Measurements from ENCODE around the gene DROSHA.
"Not testable (repeated sequence)": the region's sequence is repeated elsewhere in the genome, so short reads cannot be mapped to it uniquely, and the experiment has no call there.

DROSHA gene

GRCh38 chr5:31531888-31532547, at the start of gene DROSHA, which contains the start of gene C5orf22:
Gene DROSHA, minus strand, starts transcription at chr5:31532093. Its CDS starts 3,034 bp downstream, at chr5:31529059.
Gene C5orf22, plus strand, starts transcription at chr5:31532301. Its CDS starts 92 bp downstream, at chr5:31532393.
- peak; percentile 84 for DNase-seq (ENCODE audit: low spot score)

- no peak for DNase-seq (ENCODE audit: low spot score)
Measured at GRCh38 chr5:31579558-31579957, 47.7 kb upstream of the DROSHA start.

- no peak for DNase-seq (ENCODE audit: low spot score)
Measured at GRCh38 chr5:31577438-31577837, 45.5 kb upstream of the DROSHA start.

GRCh38 chr5:31574772-31575171, 42.9 kb upstream of the DROSHA start:
- no peak for DNase-seq (ENCODE audit: low spot score)

- no peak for DNase-seq (ENCODE audit: low spot score)
Measured at GRCh38 chr5:31573494-31574142, 41.7 kb upstream of the DROSHA start.

- DNase-seq (ENCODE audit: low spot score), result no peak
Measured at GRCh38 chr5:31569068-31569467, 37.2 kb upstream of the DROSHA start.

- DNase-seq (ENCODE audit: low spot score), result no peak
Measured at GRCh38 chr5:31568302-31568835, 36.5 kb upstream of the DROSHA start.

GRCh38 chr5:31566362-31566761, 34.5 kb upstream of the DROSHA start:
- not testable (repeated sequence) for DNase-seq (ENCODE audit: low spot score)

DNA sequence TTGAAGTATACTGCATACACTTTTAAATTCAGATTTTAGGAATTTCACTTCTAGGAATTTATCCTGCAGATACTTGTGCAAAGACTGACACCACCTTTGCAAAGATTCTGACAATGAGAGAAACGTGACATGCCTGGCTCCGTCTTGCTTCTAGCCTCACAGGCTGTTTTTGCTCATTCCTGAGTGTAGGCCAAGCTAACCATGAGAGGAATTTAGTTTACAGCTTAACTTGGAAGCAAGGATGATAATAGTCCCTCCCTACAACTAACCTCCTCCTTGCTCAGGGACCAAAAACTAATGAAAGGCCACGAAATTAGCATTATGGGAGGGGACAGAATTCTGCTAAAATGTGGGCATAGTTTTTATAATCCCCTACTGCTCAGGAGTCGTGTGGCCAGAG, 31.3 kb upstream of the DROSHA start:
- DNase-seq (ENCODE audit: low spot score), result no peak

DNA sequence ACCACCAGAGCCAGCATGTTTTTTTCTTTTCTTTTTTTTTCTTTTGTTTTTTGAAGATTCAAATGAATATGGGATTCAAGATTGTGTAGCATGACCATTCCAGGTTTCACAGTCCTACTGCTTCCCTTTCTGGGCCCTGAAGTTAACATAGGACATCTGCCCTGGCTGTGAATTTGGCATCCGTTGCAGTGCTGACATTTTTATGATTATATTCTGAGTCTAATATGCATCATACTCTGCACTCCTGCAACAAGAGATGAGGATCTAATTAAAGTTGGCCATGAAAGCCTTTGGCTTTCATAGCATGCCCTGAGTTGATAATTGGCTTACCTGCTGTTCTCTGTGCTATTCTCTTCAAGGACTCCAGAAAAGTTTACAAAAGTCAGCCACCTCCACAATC, 30.1 kb upstream of the DROSHA start:
- no peak for DNase-seq (ENCODE audit: low spot score)

- no peak for DNase-seq (ENCODE audit: low spot score)
Measured at GRCh38 chr5:31559942-31560341, 28.0 kb upstream of the DROSHA start.

DNA sequence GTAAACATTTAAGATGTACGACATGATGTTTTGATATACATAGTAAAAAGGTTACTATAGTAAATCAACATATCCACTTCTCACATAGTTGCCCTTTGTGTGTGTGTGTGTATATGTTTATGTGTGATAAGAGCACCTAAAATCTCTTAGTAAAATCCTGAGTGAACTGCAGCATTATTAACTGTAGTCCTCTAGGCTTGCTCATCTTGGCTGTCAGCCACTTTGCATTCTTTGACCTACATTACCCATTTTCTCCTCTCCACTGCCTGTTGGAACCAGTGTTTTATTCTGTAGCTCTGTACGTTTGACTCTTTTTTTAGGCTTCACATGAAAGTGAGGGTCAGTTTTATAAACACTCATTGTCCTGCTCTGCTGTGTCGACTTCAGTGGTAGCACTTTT, 24.6 kb upstream of the DROSHA start:
- no peak for DNase-seq (ENCODE audit: low spot score)

GRCh38 chr5:31554552-31554951, 22.7 kb upstream of the DROSHA start:
- no peak for DNase-seq (ENCODE audit: low spot score)

DNA sequence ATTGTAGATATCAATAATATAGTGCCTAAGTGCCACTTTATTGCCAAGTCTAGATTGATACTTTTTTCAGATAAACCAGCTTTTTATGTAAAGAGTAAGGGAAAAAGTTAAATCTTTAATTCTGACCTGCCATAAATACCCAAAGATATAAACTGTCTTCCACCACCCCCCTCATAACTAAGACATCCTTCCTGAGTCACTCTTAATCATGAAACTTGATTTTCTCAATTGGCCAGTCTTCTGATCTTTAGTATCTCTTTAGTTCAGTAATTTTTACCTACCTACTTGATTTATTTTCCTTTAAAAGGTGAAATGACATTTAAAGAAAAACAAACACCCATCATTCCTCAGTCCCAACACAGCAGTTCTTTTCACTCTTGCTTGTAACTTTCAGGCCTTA, 22.0 kb upstream of the DROSHA start:
- no peak for DNase-seq (ENCODE audit: low spot score)

- no peak for DNase-seq (ENCODE audit: low spot score)
Measured at GRCh38 chr5:31551878-31552277, 20.0 kb upstream of the DROSHA start.

- not testable (repeated sequence) for DNase-seq (ENCODE audit: low spot score)
Measured at GRCh38 chr5:31549114-31549513, 17.2 kb upstream of the DROSHA start.

- no peak for DNase-seq (ENCODE audit: low spot score)
Measured at GRCh38 chr5:31537851-31538250, 6.0 kb upstream of the DROSHA start.

DNA sequence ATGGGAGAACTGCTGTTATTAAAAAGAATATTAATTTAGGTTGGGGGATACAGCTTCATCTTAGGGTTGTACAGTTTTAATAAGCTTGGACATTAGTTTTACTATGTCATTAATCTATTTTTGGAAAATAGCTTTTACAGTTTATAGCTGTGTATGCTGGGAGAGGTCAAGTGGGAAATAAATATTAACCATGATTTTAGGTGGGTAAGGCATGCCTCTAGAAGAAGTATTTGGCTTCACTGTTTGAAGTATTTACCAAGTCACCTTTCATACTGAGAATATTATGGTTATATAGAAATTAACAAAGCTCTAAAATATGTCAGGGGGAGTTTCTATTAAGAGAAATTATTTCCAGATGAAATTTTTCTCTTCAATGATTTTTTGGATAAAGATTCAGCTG, 5.5 kb upstream of the DROSHA start:
- no peak for DNase-seq (ENCODE audit: low spot score)

DNA sequence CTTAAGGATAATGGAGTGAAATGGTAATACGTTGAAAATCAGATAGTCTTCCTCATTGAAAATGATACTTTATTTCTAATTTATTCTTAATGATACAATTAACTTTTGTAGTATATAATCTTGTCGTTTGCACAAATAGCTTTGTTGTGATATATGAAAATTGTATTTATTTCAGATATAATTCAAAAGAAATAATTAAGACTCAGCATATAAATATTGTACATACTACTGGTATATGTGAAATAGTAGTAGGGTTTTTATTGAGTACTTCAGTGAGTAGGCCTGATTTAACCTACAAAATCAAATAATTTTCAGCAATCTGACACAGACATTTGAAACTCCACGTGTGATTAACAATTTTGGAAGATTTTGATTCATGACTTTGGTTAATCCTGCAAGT, 5.0 kb upstream of the DROSHA start:
- DNase-seq (ENCODE audit: low spot score), result no peak

GRCh38 chr5:31534527-31535046, 2.7 kb upstream of the DROSHA start:
- no peak for DNase-seq (ENCODE audit: low spot score)

DNA sequence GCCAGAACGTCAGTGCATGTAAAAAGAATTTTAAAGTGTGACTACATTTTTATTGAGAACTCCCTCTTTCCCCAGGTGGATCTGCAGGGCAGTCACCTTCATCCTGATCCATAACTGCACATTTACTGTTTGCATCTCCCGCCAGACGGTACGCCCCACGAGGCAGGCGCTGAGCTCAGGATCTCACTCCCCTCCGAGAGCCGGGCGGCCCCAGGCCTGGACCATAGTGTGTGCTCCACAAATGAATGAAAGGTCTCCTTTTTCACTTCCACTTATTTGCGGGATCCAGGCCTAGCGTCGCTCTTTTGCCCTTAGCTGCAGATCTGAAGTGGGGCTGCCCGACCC, 378 bp downstream of the DROSHA start:
- DNase-seq (ENCODE audit: low spot score), result peak; percentile 7

GRCh38 chr5:31530541-31531265, 1.2 kb downstream of the DROSHA start:
- DNase-seq (ENCODE audit: low spot score), result no peak

- DNase-seq (ENCODE audit: low spot score), result no peak
Measured at GRCh38 chr5:31523041-31523440, 8.9 kb downstream of the DROSHA start.

All from HuH-7 (cell line).